Measurements from ENCODE around the gene RAVER1. TPM values are rescaled to one million over a fixed set of nuclear protein-coding genes. Genes with fewer than 3 reads are reported as not detected.

RAVER1 gene
- total and polyA plus RNA-seq, 2 experiments from 2014 or later: 23.0 to 29.2 TPM

DNA sequence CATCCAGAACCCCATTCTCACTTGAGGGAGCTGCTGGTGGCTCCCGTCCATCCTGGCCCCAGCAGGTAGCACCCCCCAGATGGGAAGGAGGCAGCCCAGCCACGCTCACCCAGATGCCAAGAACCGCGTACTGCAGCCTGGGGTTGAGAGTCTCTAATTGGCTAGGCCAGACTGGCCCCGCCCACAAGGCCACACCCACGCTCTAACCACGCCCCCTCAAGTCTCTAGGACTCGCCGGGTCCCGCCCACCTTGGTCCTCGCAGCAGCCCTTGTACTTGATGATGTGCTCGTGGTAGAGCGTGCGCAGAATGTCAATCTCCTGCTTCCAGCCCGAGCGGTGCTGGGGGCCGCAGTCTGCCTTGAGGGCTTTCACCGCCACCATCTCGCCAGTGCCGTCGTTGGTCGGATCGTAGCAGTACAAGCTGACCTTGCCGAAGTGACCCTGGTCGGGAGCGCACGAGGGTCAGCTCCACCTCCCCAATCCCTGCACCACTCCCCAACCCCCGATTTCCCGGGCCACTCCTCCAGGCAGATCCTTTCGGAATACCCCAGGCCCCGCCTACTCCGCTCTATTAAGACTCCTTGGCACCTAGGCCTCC is 20.6 kb upstream of the RAVER1 start:
- no peaks in the 10 kb centered on the region for H3K27me3 ChIP-seq (replicated peaks; ENCODE audit: insufficient read depth)
- no peaks in the 10 kb centered on the region for H3K4me1 ChIP-seq (ENCODE audit: insufficient read depth)
- no peaks in the 10 kb centered on the region for H3F3A ChIP-seq (ENCODE audit: insufficient read depth)
- H4K20me1 ChIP-seq (ENCODE audit: insufficient read depth): no peaks in the 10 kb centered on the region
- in situ Hi-C loops (cut with MboI): no loop called here
- no peak overlapping the region for H3K9ac ChIP-seq
- H3K79me2 ChIP-seq (ENCODE audit: insufficient read depth): no peaks in the 10 kb centered on the region
- TF ChIP-seq EZH2phosphoT487 (IDR thresholded peaks at IDR 0.05; ENCODE audit: insufficient read depth, low read depth) (no peak), EZH2 (IDR thresholded peaks at IDR 0.05; ENCODE audit: insufficient read depth, poor library complexity, severe bottlenecking) (no peak)
- DNase-seq: peak; percentile 45
- H3K27ac ChIP-seq: no peak overlapping the region
- H3K4me2 ChIP-seq (ENCODE audit: unreplicated experiment): no peak overlapping the region
- WGBS, 2 experiments (ENCODE audit: low coverage in 1 of 2, low lambda C conversion rate in 2 of 2, missing lambda C conversion rate in 2 of 2): 82% methylated on average over 29 to 32 of the region's 32 CpGs
- peaks cover 10% of the 10 kb centered on the region; the same call in 1 of the 2 replicates for H3K36me3 ChIP-seq (ENCODE audit: low read depth)
- no peak overlapping the region for H2AFZ ChIP-seq
- H3K4me3 ChIP-seq: no peak overlapping the region
- no peaks in the 10 kb centered on the region for H3K9me3 ChIP-seq (ENCODE audit: low read depth)
- no peaks in the 10 kb centered on the region for H3K9me2 ChIP-seq (ENCODE audit: insufficient read depth)

GRCh38 chr19:10352764-10353671 is 19.7 kb upstream of the RAVER1 start:
- H3K4me1 ChIP-seq (ENCODE audit: insufficient read depth): no peaks in the 10 kb centered on the region
- no peaks in the 10 kb centered on the region for H3K27me3 ChIP-seq (replicated peaks; ENCODE audit: insufficient read depth)
- no peak overlapping the region for H3K27ac ChIP-seq
- peaks cover 10% of the 10 kb centered on the region; the same call in 1 of the 2 replicates for H3K36me3 ChIP-seq (ENCODE audit: low read depth)
- H3K79me2 ChIP-seq (ENCODE audit: insufficient read depth): no peaks in the 10 kb centered on the region
- TF ChIP-seq EZH2phosphoT487 (IDR thresholded peaks at IDR 0.05; ENCODE audit: insufficient read depth, low read depth) (no peak), EZH2 (IDR thresholded peaks at IDR 0.05; ENCODE audit: insufficient read depth, poor library complexity, severe bottlenecking) (no peak)
- no peak overlapping the region for H2AFZ ChIP-seq
- no peak overlapping the region for H3K4me2 ChIP-seq (ENCODE audit: unreplicated experiment)
- no peaks in the 10 kb centered on the region for H4K20me1 ChIP-seq (ENCODE audit: insufficient read depth)
- H3K9ac ChIP-seq: no peak overlapping the region
- no peaks in the 10 kb centered on the region for H3K9me3 ChIP-seq (ENCODE audit: low read depth)
- in situ Hi-C loops (cut with MboI): no loop called here
- no peak overlapping the region for H3K4me3 ChIP-seq
- DNase-seq: no peak
- WGBS, 2 experiments (ENCODE audit: low coverage in 1 of 2, low lambda C conversion rate in 2 of 2, missing lambda C conversion rate in 2 of 2): 87 to 90% methylated on average over 36 to 63 of the region's 63 CpGs
- H3F3A ChIP-seq (ENCODE audit: insufficient read depth): no peaks in the 10 kb centered on the region
- H3K9me2 ChIP-seq (ENCODE audit: insufficient read depth): no peaks in the 10 kb centered on the region

GRCh38 chr19:10346509-10346908 is 13.2 kb upstream of the RAVER1 start:
- H3K9ac ChIP-seq: no peak overlapping the region
- no peak overlapping the region for H2AFZ ChIP-seq
- in situ Hi-C loops (cut with MboI): no loop called here
- TF ChIP-seq EZH2 (IDR thresholded peaks at IDR 0.05; ENCODE audit: insufficient read depth, poor library complexity, severe bottlenecking) (no peak), EZH2phosphoT487 (IDR thresholded peaks at IDR 0.05; ENCODE audit: insufficient read depth, low read depth) (no peak)
- H3K27ac ChIP-seq: peak overlapping the region; percentile 26; the same call in 1 of the 2 replicates
- H3K4me2 ChIP-seq (ENCODE audit: unreplicated experiment): no peak overlapping the region
- H3F3A ChIP-seq (ENCODE audit: insufficient read depth): peaks cover 4% of the 10 kb centered on the region; the same call in 1 of the 2 replicates
- 65 to 67% methylated on average over 10 of the region's 10 CpGs for WGBS, 2 experiments (ENCODE audit: low coverage in 1 of 2, low lambda C conversion rate in 2 of 2, missing lambda C conversion rate in 2 of 2)
- peak; percentile 47 for DNase-seq
- no peaks in the 10 kb centered on the region for H3K9me2 ChIP-seq (ENCODE audit: insufficient read depth)
- H3K4me1 ChIP-seq (ENCODE audit: insufficient read depth): peaks cover 7% of the 10 kb centered on the region; the same call in 1 of the 2 replicates
- no peaks in the 10 kb centered on the region for H4K20me1 ChIP-seq (ENCODE audit: insufficient read depth)
- no peaks in the 10 kb centered on the region for H3K36me3 ChIP-seq (ENCODE audit: low read depth)
- H3K9me3 ChIP-seq (ENCODE audit: low read depth): no peaks in the 10 kb centered on the region
- no peak overlapping the region for H3K4me3 ChIP-seq
- no peaks in the 10 kb centered on the region for H3K79me2 ChIP-seq (ENCODE audit: insufficient read depth)
- no peaks in the 10 kb centered on the region for H3K27me3 ChIP-seq (replicated peaks; ENCODE audit: insufficient read depth)

DNA sequence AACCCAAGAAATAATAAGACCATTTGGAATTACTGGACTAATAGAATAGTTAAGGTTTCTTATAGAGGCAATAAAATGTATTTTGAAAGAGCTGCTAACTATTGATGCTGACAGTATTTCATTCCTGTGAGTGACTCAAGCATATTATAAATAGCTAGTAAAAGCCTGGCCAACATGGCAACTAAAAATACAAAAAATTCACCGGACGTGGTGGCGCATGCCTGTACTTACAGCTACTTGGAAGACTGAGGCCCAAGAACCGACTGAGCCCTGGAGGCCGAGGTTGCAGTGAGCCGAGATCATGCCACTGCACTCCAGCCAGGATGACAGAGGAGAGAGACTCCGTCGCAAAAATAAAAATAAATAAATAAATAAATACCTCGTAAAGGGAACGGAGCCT is 11.5 kb upstream of the RAVER1 start:
- Histone ChIP-seq H3K79me2 (ENCODE audit: insufficient read depth) (no peaks in the 10 kb centered on the region), H3K9me2 (ENCODE audit: insufficient read depth) (no peaks in the 10 kb centered on the region), H3K27ac (no peak overlapping the region), H3K4me1 (ENCODE audit: insufficient read depth) (peaks cover 7% of the 10 kb centered on the region; the same call in 1 of the 2 replicates), H3K9ac (no peak overlapping the region), H2AFZ (no peak overlapping the region), H3K4me3 (no peak overlapping the region), H3K36me3 (ENCODE audit: low read depth) (no peaks in the 10 kb centered on the region), H4K20me1 (ENCODE audit: insufficient read depth) (no peaks in the 10 kb centered on the region), H3F3A (ENCODE audit: insufficient read depth) (peaks cover 4% of the 10 kb centered on the region; the same call in 1 of the 2 replicates), H3K9me3 (ENCODE audit: low read depth) (no peaks in the 10 kb centered on the region), H3K4me2 (ENCODE audit: unreplicated experiment) (no peak overlapping the region), H3K27me3 (replicated peaks; ENCODE audit: insufficient read depth) (no peaks in the 10 kb centered on the region)
- 69 to 71% methylated on average over 10 of the region's 10 CpGs for WGBS, 2 experiments (ENCODE audit: low coverage in 1 of 2, low lambda C conversion rate in 2 of 2, missing lambda C conversion rate in 2 of 2)
- peak; percentile 42 for DNase-seq
- no peak for TF ChIP-seq EZH2 (IDR thresholded peaks at IDR 0.05; ENCODE audit: insufficient read depth, poor library complexity, severe bottlenecking)
- in situ Hi-C loops (cut with MboI): no loop called here
